HG03280 (cell line): ENCODE data around the gene PTPDC1.

Experiments
- ATAC-seq: cut with Tn5 transposase; IDR thresholded peaks from one replicate; pipeline ENCODE4 v1.9.1; 2021; ENCODE audit warnings: mild to moderate bottlenecking, moderate library complexity; ENCODE audit not compliant: unreplicated experiment

PTPDC1 gene

GRCh38 chr9:94140418-94140780 is 56.1 kb downstream of the PTPDC1 start:
- no peak for ATAC-seq

GRCh38 chr9:94140791-94141790 is 56.8 kb downstream of the PTPDC1 start:
- ATAC-seq: no peak

- ATAC-seq: no peak
These were observed 58.1 kb downstream of the PTPDC1 start for GRCh38 chr9:94142353-94142752.

GRCh38 chr9:94144394-94144793 is 60.1 kb downstream of the PTPDC1 start:
- ATAC-seq: no peak

- ATAC-seq: no peak
These were observed 61.4 kb downstream of the PTPDC1 start for GRCh38 chr9:94145640-94146039.

- ATAC-seq: no peak
These were observed 63.5 kb downstream of the PTPDC1 start for GRCh38 chr9:94147776-94148175.

- ATAC-seq: no peak
These were observed 64.2 kb downstream of the PTPDC1 start for GRCh38 chr9:94148419-94148818.

- ATAC-seq: no peak
These were observed 65.4 kb downstream of the PTPDC1 start for GRCh38 chr9:94149696-94150095.

- ATAC-seq: no peak
These were observed 66.1 kb downstream of the PTPDC1 start for GRCh38 chr9:94150279-94150828.

- no peak for ATAC-seq
These were observed 66.8 kb downstream of the PTPDC1 start for GRCh38 chr9:94150890-94151650.

GRCh38 chr9:94153905-94154304 is 69.6 kb downstream of the PTPDC1 start:
- no peak for ATAC-seq

GRCh38 chr9:94156348-94157049 is 72.2 kb downstream of the PTPDC1 start:
- no peak for ATAC-seq

GRCh38 chr9:94157050-94157801 is 73.0 kb downstream of the PTPDC1 start:
- ATAC-seq: no peak
